DND-41 (cell line): ENCODE measurements around the gene TCF7L1.

Experiments used
- CTCF ChIP-seq: IDR thresholded peaks from 2 replicates; pipeline ENCODE4 v1.5.1; 2012; ENCODE audit warnings: borderline replicate concordance, low read length, moderate library complexity, mild to moderate bottlenecking; ENCODE audit not compliant: poor library complexity, severe bottlenecking; ENCODE audit errors: extremely low read depth
- EZH2 ChIP-seq: IDR thresholded peaks from 3 replicates; pipeline ENCODE4 v1.6.1; 2012; ENCODE audit warnings: borderline replicate concordance, low read depth, mild to moderate bottlenecking, moderate library complexity, low read length, inconsistent platforms; ENCODE audit not compliant: severe bottlenecking

- TF ChIP-seq CTCF (no peak), EZH2 (no peak)
Observed at GRCh38 chr2:85234868-85235267, 101.7 kb downstream of the TCF7L1 start.
